ENCODE results near the gene CCDC92B. TPM values are rescaled to one million over a fixed set of nuclear protein-coding genes. Genes with fewer than 3 reads are reported as not detected.

The CCDC92B gene
- total and polyA plus RNA-seq, 2 of the 13 experiments (the other 11 are each of a cell fraction or from before 2014, with no cell fraction given), result not detected

DNA sequence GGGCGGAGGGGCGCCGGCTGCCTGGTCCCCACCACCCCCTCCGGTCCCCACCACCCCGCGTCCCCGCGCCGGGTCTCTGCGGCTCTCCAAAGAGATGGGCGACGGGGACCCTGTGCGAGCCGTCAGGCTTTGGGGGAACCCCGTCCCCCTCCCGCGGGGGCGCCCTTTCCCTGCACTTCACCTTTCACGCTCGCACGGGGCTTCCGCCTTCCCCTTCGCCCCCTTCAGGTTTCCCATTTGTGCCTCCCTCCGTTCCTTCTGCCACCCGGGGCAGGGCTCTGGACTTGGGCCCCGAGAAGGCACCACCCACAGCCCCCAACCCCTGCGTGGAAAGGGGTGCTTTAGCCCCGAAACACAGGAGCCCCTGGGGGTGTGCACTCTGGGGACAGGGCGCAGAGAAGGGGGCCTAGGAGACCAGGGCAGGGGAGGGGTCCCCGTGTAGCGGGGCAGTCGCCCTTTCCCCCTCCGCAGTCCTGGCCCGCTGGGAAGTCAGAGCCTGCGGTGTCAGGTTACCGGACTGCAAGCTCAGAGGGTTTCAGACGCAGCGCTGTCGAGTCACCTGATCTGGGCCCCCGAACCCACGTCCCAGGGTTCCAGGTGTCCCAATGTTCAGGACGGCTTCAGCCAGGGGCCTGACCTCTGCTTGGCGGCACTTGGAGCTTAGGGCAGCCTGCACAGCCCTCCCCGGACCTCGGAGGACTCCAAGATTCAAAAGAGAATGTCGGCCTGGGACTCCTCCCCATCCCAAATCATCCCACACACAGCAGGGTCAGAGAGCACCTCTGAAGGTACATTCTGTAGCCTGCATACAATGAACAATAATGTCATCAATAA is 6.7 kb upstream of the CCDC92B start (continued):
- TF ChIP-seq SOX6 (IDR thresholded peaks at IDR 0.05), result no peak
- 0 out of 2 replicates have a peak, but pooled peaks have one; percentile 12 for TF ChIP-seq SOX6 (CRISPR knock-in tag; IDR thresholded peaks at IDR 0.05)
- TF ChIP-seq HNF4G (IDR thresholded peaks at IDR 0.05; ENCODE audit: borderline replicate concordance, low read depth, low read length), result no peak
- TF ChIP-seq HNF4G (CRISPR knock-in tag; IDR thresholded peaks at IDR 0.05; ENCODE audit: borderline replicate concordance, low read depth), result no peak
- peak; percentile 33; the same call in 1 of the 2 replicates for TF ChIP-seq SRY (CRISPR knock-in tag; IDR thresholded peaks at IDR 0.05)
- TF ChIP-seq PHF21A (CRISPR knock-in tag; IDR thresholded peaks at IDR 0.05), result 0 out of 2 replicates have a peak, but pooled peaks have one; percentile 27
- TF ChIP-seq ADNP (CRISPR knock-in tag; IDR thresholded peaks at IDR 0.05), result no peak
- TF ChIP-seq, protein P1, sequence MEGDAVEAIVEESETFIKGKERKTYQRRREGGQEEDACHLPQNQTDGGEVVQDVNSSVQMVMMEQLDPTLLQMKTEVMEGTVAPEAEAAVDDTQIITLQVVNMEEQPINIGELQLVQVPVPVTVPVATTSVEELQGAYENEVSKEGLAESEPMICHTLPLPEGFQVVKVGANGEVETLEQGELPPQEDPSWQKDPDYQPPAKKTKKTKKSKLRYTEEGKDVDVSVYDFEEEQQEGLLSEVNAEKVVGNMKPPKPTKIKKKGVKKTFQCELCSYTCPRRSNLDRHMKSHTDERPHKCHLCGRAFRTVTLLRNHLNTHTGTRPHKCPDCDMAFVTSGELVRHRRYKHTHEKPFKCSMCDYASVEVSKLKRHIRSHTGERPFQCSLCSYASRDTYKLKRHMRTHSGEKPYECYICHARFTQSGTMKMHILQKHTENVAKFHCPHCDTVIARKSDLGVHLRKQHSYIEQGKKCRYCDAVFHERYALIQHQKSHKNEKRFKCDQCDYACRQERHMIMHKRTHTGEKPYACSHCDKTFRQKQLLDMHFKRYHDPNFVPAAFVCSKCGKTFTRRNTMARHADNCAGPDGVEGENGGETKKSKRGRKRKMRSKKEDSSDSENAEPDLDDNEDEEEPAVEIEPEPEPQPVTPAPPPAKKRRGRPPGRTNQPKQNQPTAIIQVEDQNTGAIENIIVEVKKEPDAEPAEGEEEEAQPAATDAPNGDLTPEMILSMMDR (CRISPR knock-in tag; IDR thresholded peaks at IDR 0.05), result peak; percentile 5; the same call in 1 of the 2 replicates
- TF ChIP-seq CEBPG (CRISPR knock-in tag; IDR thresholded peaks at IDR 0.05), result no peak
- no peak for TF ChIP-seq ZNF766 (CRISPR knock-in tag; IDR thresholded peaks at IDR 0.05; ENCODE audit: borderline replicate concordance)
- TF ChIP-seq PHF5A (CRISPR knock-in tag; IDR thresholded peaks at IDR 0.05; ENCODE audit: low read depth, unreplicated experiment), result no peak
- no peak for TF ChIP-seq MAFG (CRISPR knock-in tag; IDR thresholded peaks at IDR 0.05)
- no peak for TF ChIP-seq ESRRA (CRISPR knock-in tag; IDR thresholded peaks at IDR 0.05; ENCODE audit: low read depth)
- no peak for TF ChIP-seq NR2F2 (IDR thresholded peaks at IDR 0.05; ENCODE audit: borderline replicate concordance, low read depth)
- TF ChIP-seq, protein P2, sequence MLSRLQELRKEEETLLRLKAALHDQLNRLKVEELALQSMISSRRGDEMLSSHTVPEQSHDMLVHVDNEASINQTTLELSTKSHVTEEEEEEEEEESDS (CRISPR knock-in tag; IDR thresholded peaks at IDR 0.05; ENCODE audit: borderline replicate concordance), result no peak
- peak; percentile 26; the same call in 1 of the 2 replicates for TF ChIP-seq ZNF777 (CRISPR knock-in tag; IDR thresholded peaks at IDR 0.05)
- TF ChIP-seq SIX1 (CRISPR knock-in tag; IDR thresholded peaks at IDR 0.05; ENCODE audit: borderline replicate concordance), result peak; percentile 94
- TF ChIP-seq, protein P3, sequence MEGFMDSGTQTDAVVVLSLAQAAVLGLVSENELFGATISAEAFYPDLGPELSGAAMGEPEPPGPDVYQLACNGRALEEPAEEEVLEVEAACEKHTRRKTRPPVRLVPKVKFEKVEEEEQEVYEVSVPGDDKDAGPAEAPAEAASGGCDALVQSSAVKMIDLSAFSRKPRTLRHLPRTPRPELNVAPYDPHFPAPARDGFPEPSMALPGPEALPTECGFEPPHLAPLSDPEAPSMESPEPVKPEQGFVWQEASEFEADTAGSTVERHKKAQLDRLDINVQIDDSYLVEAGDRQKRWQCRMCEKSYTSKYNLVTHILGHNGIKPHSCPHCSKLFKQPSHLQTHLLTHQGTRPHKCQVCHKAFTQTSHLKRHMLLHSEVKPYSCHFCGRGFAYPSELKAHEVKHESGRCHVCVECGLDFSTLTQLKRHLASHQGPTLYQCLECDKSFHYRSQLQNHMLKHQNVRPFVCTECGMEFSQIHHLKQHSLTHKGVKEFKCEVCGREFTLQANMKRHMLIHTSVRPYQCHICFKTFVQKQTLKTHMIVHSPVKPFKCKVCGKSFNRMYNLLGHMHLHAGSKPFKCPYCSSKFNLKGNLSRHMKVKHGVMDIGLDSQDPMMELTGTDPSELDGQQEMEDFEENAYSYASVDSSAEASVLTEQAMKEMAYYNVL (CRISPR knock-in tag; IDR thresholded peaks at IDR 0.05; ENCODE audit: borderline replicate concordance), result no peak
- no peak for TF ChIP-seq RXRA (CRISPR knock-in tag; IDR thresholded peaks at IDR 0.05)
- TF ChIP-seq PCBP1 (IDR thresholded peaks at IDR 0.05; ENCODE audit: borderline replicate concordance, low read depth, low read length), result 0 out of 2 replicates have a peak, but pooled peaks have one; percentile 44
- no peak for TF ChIP-seq AKAP8 (CRISPR knock-in tag; IDR thresholded peaks at IDR 0.05)
- no peak for TF ChIP-seq MED13 (CRISPR knock-in tag; IDR thresholded peaks at IDR 0.05)
- no peak for TF ChIP-seq DNMT1 (CRISPR knock-in tag; IDR thresholded peaks at IDR 0.05)
- TF ChIP-seq, protein P4, sequence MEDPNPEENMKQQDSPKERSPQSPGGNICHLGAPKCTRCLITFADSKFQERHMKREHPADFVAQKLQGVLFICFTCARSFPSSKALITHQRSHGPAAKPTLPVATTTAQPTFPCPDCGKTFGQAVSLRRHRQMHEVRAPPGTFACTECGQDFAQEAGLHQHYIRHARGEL (CRISPR knock-in tag; IDR thresholded peaks at IDR 0.05), result 0 out of 2 replicates have a peak, but pooled peaks have one; percentile 23
- TF ChIP-seq ATF7 (IDR thresholded peaks at IDR 0.05), result no peak
- no peak for TF ChIP-seq ATF7 (CRISPR knock-in tag; IDR thresholded peaks at IDR 0.05)
- no peak for TF ChIP-seq SATB2 (CRISPR knock-in tag; IDR thresholded peaks at IDR 0.05)
